Lower leg skin (tissue), 3 donors: ENCODE results near the gene KRT74.

Source experiments
- CTCF ChIP-seq, 3 donors: fragments of 450-650 bp; IDR thresholded peaks; one replicate each; pipeline ENCODE4 v1.5.1; 2016; ENCODE audit warnings: antibody characterized with exemption in 3 of 3, mild to moderate bottlenecking in 3 of 3, moderate library complexity in 2 of 3
- POLR2A ChIP-seq, 2 donors: fragments of 450-650 bp; IDR thresholded peaks; one replicate each; pipeline ENCODE4 v1.6.1; 2016 to 2017; ENCODE audit warnings: antibody characterized with exemption in 2 of 2, mild to moderate bottlenecking in 1 of 2, moderate library complexity in 1 of 2

- no peak for TF ChIP-seq POLR2A (IDR thresholded peaks at IDR 0.05)
- TF ChIP-seq CTCF (IDR thresholded peaks at IDR 0.05) = no peak
Measured at GRCh38 chr12:52522346-52523011, 51.2 kb downstream of the KRT74 start.
